HG03575 (cell line): Measurements from ENCODE around the gene PTPRT.

Experiments
- ATAC-seq: cut with Tn5 transposase; IDR thresholded peaks from one replicate; pipeline ENCODE4 v1.9.1; 2021; ENCODE audit not compliant: unreplicated experiment, insufficient number of reproducible peaks, low FRiP score; ENCODE audit errors: extremely low read depth

The PTPRT gene

GRCh38 chr20:42110301-42110700 is 1079.4 kb downstream of the PTPRT start:
- no peak for ATAC-seq

- no peak for ATAC-seq
Observed at GRCh38 chr20:42102000-42102399, 1087.7 kb downstream of the PTPRT start.

GRCh38 chr20:42100137-42100704 is 1089.5 kb downstream of the PTPRT start:
- no peak for ATAC-seq

- ATAC-seq: no peak
Observed at GRCh38 chr20:42099101-42099500, 1090.6 kb downstream of the PTPRT start.

GRCh38 chr20:42098418-42098817 is 1091.3 kb downstream of the PTPRT start:
- ATAC-seq: no peak

- no peak for ATAC-seq
Observed at GRCh38 chr20:42097741-42098140, 1092.0 kb downstream of the PTPRT start.

GRCh38 chr20:42095221-42095620 is 1094.5 kb downstream of the PTPRT start:
- ATAC-seq: no peak

- no peak for ATAC-seq
Observed at GRCh38 chr20:42093542-42094440, 1095.9 kb downstream of the PTPRT start.

- no peak for ATAC-seq
Observed at GRCh38 chr20:42093041-42093440, 1096.7 kb downstream of the PTPRT start.

- ATAC-seq: no peak
Observed at GRCh38 chr20:42085366-42085765, 1104.3 kb downstream of the PTPRT start.

GRCh38 chr20:42083280-42083679 is 1106.4 kb downstream of the PTPRT start:
- no peak for ATAC-seq

GRCh38 chr20:42082611-42083010 is 1107.1 kb downstream of the PTPRT start:
- ATAC-seq: no peak

- no peak for ATAC-seq
Observed at GRCh38 chr20:42080956-42081355, 1108.8 kb downstream of the PTPRT start.

GRCh38 chr20:42074944-42075343 is 1114.8 kb downstream of the PTPRT start:
- no peak for ATAC-seq

GRCh38 chr20:42067596-42067995 is 1122.1 kb downstream of the PTPRT start:
- no peak for ATAC-seq

- no peak for ATAC-seq
Observed at GRCh38 chr20:42067174-42067573, 1122.5 kb downstream of the PTPRT start.

GRCh38 chr20:42063141-42063540 is 1126.6 kb downstream of the PTPRT start:
- no peak for ATAC-seq

- ATAC-seq: no peak
Observed at GRCh38 chr20:42053350-42053749, 1136.4 kb downstream of the PTPRT start.

- ATAC-seq: no peak
Observed at GRCh38 chr20:42051921-42052320, 1137.8 kb downstream of the PTPRT start.

- ATAC-seq: no peak
Observed at GRCh38 chr20:42046371-42047085, 1143.2 kb downstream of the PTPRT start.
